COLO668 (cell line): ENCODE measurements around the gene LCE3A.

Experiments
- DNase-seq: peaks from one replicate; lab custom pipeline; 2025; ENCODE audit not compliant: unreplicated experiment; lab: John Stamatoyannopoulos, UW

LCE3A gene

GRCh38 chr1:152577168-152577567 lies 45.7 kb downstream of the LCE3A start:
- no peak for DNase-seq
